Fibroblast of lung (primary cell): ENCODE measurements around the gene CCDC148. TPM values are rescaled to one million over a fixed set of nuclear protein-coding genes. Genes with fewer than 3 reads are reported as not detected.

Experiments used
- DNase-seq, 2 donors: peaks; one replicate each; pipeline versions ENCODE4 v3.0.0 to v3.0.0-alpha.2; 2010; ENCODE audit warnings: low read depth in 2 of 2
- H2AFZ ChIP-seq: 2 replicates; pipeline ENCODE4 v1.5.1; 2012; ENCODE audit warnings: low read length, control low read depth, inconsistent platforms
- H3K27ac ChIP-seq: 2 replicates; pipeline ENCODE4 v1.5.1; 2011; ENCODE audit warnings: low read length, control low read depth; ENCODE audit not compliant: insufficient read depth
- H3K27me3 ChIP-seq: 2 replicates; pipeline ENCODE4 v1.5.1; 2011; ENCODE audit warnings: mild to moderate bottlenecking, low read length; ENCODE audit not compliant: control insufficient read depth, insufficient read depth
- H3K36me3 ChIP-seq: 2 replicates; pipeline ENCODE4 v1.5.1; 2011; ENCODE audit warnings: low read length; ENCODE audit not compliant: control insufficient read depth, insufficient read depth
- H3K4me1 ChIP-seq: 2 replicates; pipeline ENCODE4 v1.5.1; 2011; ENCODE audit warnings: low read length; ENCODE audit not compliant: control insufficient read depth, insufficient read depth; ENCODE audit errors: extremely low read depth
- H3K4me2 ChIP-seq: 2 replicates; pipeline ENCODE4 v1.5.1; 2011; ENCODE audit warnings: low read length, control low read depth; ENCODE audit not compliant: insufficient read depth; ENCODE audit errors: extremely low read depth
- H3K4me3 ChIP-seq, 4 experiments: fragments of 200-600 bp in 1 of 4; sonication (generic) in 1 of 4; replicated peaks in 1 of 4; 2 replicates each; pipeline ENCODE4 v1.5.1; 2011 to 2016; ENCODE audit warnings: low read length in 4 of 4, low read depth in 3 of 4, mild to moderate bottlenecking in 3 of 4, control low read depth in 2 of 4, inconsistent platforms in 1 of 4, mixed read lengths in 1 of 4; ENCODE audit not compliant: insufficient read depth in 1 of 4; ENCODE audit errors: control extremely low read depth in 1 of 4
- H3K79me2 ChIP-seq: 2 replicates; pipeline ENCODE4 v1.5.1; 2012; ENCODE audit warnings: mild to moderate bottlenecking, low read length, inconsistent platforms; ENCODE audit not compliant: control insufficient read depth, insufficient read depth
- H3K9ac ChIP-seq: 2 replicates; pipeline ENCODE4 v1.5.1; 2011; ENCODE audit warnings: mild to moderate bottlenecking, low read length, control low read depth; ENCODE audit not compliant: insufficient read depth
- H3K9me3 ChIP-seq: 2 replicates; pipeline ENCODE4 v1.5.1; 2012; ENCODE audit warnings: low read depth, low read length; ENCODE audit not compliant: control insufficient read depth, insufficient read depth
- H4K20me1 ChIP-seq: 2 replicates; pipeline ENCODE4 v1.5.1; 2011; ENCODE audit warnings: low read length; ENCODE audit not compliant: control insufficient read depth, insufficient read depth; ENCODE audit errors: extremely low read depth
- EZH2 ChIP-seq: IDR thresholded peaks from 2 replicates; pipeline ENCODE4 v1.5.1; 2012; ENCODE audit warnings: low read length, control low read depth, mild to moderate bottlenecking; ENCODE audit errors: missing control alignments
- polyA plus RNA-seq, 2 donors: library from polyadenylated mRNA; depleted of rRNA in 1 of 2; stranded (reverse) in 1 of 2; unstranded in 1 of 2; fragments of >200 nt; gene quantifications; 2 replicates each; pipeline ENCODE4 v1.2.1, GENCODE V29; 2011 to 2012; ENCODE audit warnings: missing spikeins in 1 of 2
- total RNA-seq: library from RNA; depleted of rRNA; stranded (reverse); fragments of >200 nt; gene quantifications from 2 replicates; pipeline ENCODE4 v1.2.1, GENCODE V29; 2014
- TF ChIP-seq, protein P1 (sequence below), 2 donors: IDR thresholded peaks in 1 of 2; conservative IDR thresholded peaks in 1 of 2; 1 replicate in 1 of 2; 2 replicates in 1 of 2; pipeline ENCODE4 v1.5.1; 2011 to 2012; ENCODE audit warnings: low read length in 2 of 2, control low read depth in 1 of 2, inconsistent platforms in 1 of 2, low read depth in 1 of 2, mild to moderate bottlenecking in 1 of 2

CCDC148 gene
- total and polyA plus RNA-seq, 2 donors (not counting 1 experiment from before 2014, with no cell fraction given), result 1.2 TPM

- Histone ChIP-seq H4K20me1 (no peaks in the 10 kb centered on the region), H3K9ac (no peak overlapping the region), H3K27me3 (no peaks in the 10 kb centered on the region), H3K4me2 (no peak overlapping the region), H2AFZ (no peak overlapping the region), H3K4me1 (peaks cover 4% of the 10 kb centered on the region), H3K79me2 (peaks cover 34% of the 10 kb centered on the region), H3K9me3 (no peaks in the 10 kb centered on the region), H3K36me3 (no peaks in the 10 kb centered on the region), H3K4me3 (no peak overlapping the region), H3K27ac (no peak overlapping the region)
- DNase-seq, result no peak
- no peak for TF ChIP-seq EZH2
- TF ChIP-seq, protein P1, sequence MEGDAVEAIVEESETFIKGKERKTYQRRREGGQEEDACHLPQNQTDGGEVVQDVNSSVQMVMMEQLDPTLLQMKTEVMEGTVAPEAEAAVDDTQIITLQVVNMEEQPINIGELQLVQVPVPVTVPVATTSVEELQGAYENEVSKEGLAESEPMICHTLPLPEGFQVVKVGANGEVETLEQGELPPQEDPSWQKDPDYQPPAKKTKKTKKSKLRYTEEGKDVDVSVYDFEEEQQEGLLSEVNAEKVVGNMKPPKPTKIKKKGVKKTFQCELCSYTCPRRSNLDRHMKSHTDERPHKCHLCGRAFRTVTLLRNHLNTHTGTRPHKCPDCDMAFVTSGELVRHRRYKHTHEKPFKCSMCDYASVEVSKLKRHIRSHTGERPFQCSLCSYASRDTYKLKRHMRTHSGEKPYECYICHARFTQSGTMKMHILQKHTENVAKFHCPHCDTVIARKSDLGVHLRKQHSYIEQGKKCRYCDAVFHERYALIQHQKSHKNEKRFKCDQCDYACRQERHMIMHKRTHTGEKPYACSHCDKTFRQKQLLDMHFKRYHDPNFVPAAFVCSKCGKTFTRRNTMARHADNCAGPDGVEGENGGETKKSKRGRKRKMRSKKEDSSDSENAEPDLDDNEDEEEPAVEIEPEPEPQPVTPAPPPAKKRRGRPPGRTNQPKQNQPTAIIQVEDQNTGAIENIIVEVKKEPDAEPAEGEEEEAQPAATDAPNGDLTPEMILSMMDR (conservative IDR thresholded peaks at IDR 0.05 in 1 of 2, IDR thresholded peaks at IDR 0.05 in 1 of 2; ENCODE audit: low read depth in 1 of 2, low read length in 2 of 2), result no peak
Observed at GRCh38 chr2:158481116-158481515, 24.6 kb upstream of the CCDC148 start.

DNA sequence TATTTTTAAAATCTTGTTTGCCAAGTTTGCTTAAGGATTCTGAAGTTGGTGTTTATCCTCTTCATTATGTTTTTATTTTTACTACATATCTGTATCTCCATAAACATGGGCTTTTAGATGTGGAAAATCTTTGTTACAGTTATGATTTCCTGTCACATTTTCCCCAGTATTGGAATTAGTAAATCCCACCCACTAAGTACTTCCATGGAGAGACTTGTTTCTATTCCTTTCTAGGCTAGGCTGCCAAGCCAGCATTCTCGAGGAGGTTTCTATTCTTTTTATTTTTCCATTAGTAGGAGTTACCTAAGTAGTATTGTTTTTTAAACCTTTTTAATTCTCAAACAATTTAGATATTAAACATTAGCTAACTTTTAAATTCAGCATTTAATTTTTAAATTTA is 22.3 kb upstream of the CCDC148 start:
- Histone ChIP-seq H3K27ac (no peak overlapping the region), H3K79me2 (peaks cover 20% of the 10 kb centered on the region), H3K36me3 (no peaks in the 10 kb centered on the region), H3K9me3 (no peaks in the 10 kb centered on the region), H3K9ac (no peak overlapping the region), H3K4me3 (no peak overlapping the region), H4K20me1 (no peaks in the 10 kb centered on the region), H3K27me3 (no peaks in the 10 kb centered on the region), H3K4me1 (peaks cover 4% of the 10 kb centered on the region), H2AFZ (no peak overlapping the region), H3K4me2 (no peak overlapping the region)
- TF ChIP-seq, protein P1 (conservative IDR thresholded peaks at IDR 0.05 in 1 of 2, IDR thresholded peaks at IDR 0.05 in 1 of 2; ENCODE audit: low read depth in 1 of 2, low read length in 2 of 2), result no peak
- no peak for TF ChIP-seq EZH2
- DNase-seq, result no peak

DNA sequence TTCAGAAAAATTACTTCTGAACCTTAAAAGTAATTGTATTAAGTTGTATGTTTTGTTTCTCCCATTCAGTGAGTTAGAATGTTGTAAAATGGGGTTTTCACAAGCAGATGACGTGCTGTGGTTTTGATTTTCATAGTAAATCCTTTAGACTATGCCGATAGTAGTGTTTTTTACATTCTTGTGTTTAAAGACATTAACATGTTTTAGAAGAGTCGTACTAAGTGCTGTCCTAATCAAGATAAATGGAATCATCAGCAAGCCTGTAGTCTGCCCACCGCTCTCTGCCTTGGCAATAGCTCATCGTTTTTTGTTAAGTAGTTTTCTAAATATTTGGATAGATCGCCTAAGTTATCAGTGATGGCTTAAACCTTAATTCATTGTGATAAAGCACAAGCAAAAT is 21.7 kb upstream of the CCDC148 start:
- H3K27ac ChIP-seq, result no peak overlapping the region
- no peaks in the 10 kb centered on the region for H3K27me3 ChIP-seq
- peaks cover 18% of the 10 kb centered on the region for H3K79me2 ChIP-seq
- no peaks in the 10 kb centered on the region for H3K9me3 ChIP-seq
- H2AFZ ChIP-seq, result no peak overlapping the region
- peak overlapping the region; percentile 58 for H3K4me2 ChIP-seq
- no peak for DNase-seq
- peak overlapping the region in 1 of 4 experiments; percentile 4 for H3K4me3 ChIP-seq
- H4K20me1 ChIP-seq, result no peaks in the 10 kb centered on the region
- no peak overlapping the region for H3K9ac ChIP-seq
- TF ChIP-seq EZH2, result no peak
- TF ChIP-seq, protein P1 (conservative IDR thresholded peaks at IDR 0.05 in 1 of 2, IDR thresholded peaks at IDR 0.05 in 1 of 2; ENCODE audit: low read depth in 1 of 2, low read length in 2 of 2), result no peak
- H3K4me1 ChIP-seq, result peaks cover 4% of the 10 kb centered on the region
- no peaks in the 10 kb centered on the region for H3K36me3 ChIP-seq
